SH-SY5Y (cell line): ENCODE measurements around the gene PKD1L1.

Experiments
- GATA2 ChIP-seq: IDR thresholded peaks from 2 replicates; pipeline ENCODE4 v1.6.1; 2011; ENCODE audit warnings: mild to moderate bottlenecking, low read depth, low read length
- GATA3 ChIP-seq: IDR thresholded peaks from 2 replicates; pipeline ENCODE4 v1.6.1; 2011; ENCODE audit warnings: low read depth, mild to moderate bottlenecking, low read length, moderate library complexity

GRCh38 chr7:47795631-47796030, 152.6 kb downstream of the PKD1L1 start:
- TF ChIP-seq GATA3 (no peak), GATA2 (no peak)
